Kidney (tissue), 14 donors: Measurements from ENCODE around the gene SRI. TPM values are rescaled to one million over a fixed set of nuclear protein-coding genes. Genes with fewer than 3 reads are reported as not detected.
"Not testable (repeated sequence)": the region's sequence is repeated elsewhere in the genome, so short reads cannot be mapped to it uniquely, and the experiment has no call there.

Experiments used
- DNase-seq, 5 donors: peaks; one replicate each; pipeline ENCODE4 v3.0.0-alpha.2; 2013 to 2020
- FAIRE-seq: peaks from 2 replicates; lab custom pipeline; 2012; peaks lifted over from hg19 to GRCh38; lab: Jason Lieb, UNC
- H3K27ac ChIP-seq, 2 donors: one replicate each; pipeline ENCODE4 v1.7.0; 2013; ENCODE audit warnings: low read depth in 2 of 2, low read length in 2 of 2, inconsistent platforms in 1 of 2
- H3K27me3 ChIP-seq: one replicate; pipeline ENCODE4 v1.7.1; 2013; ENCODE audit warnings: low read length, inconsistent platforms; ENCODE audit not compliant: control insufficient read depth, insufficient read depth
- H3K36me3 ChIP-seq, 3 donors: one replicate each; pipeline versions ENCODE4 v1.7.0 to v1.7.1; 2013; ENCODE audit warnings: low read length in 3 of 3, control low read depth in 1 of 3, inconsistent platforms in 1 of 3; ENCODE audit not compliant: insufficient read depth in 3 of 3, control insufficient read depth in 2 of 3
- H3K4me1 ChIP-seq, 3 donors: one replicate each; pipeline versions ENCODE4 v1.7.0 to v1.7.1; 2013; ENCODE audit warnings: low read length in 3 of 3, inconsistent platforms in 1 of 3, low read depth in 1 of 3; ENCODE audit not compliant: control insufficient read depth in 2 of 3, insufficient read depth in 2 of 3
- H3K4me3 ChIP-seq, 3 donors: one replicate each; pipeline versions ENCODE4 v1.7.0 to v1.8.1; 2013; ENCODE audit warnings: low read length in 3 of 3, control low read depth in 1 of 3, inconsistent platforms in 1 of 3
- H3K9ac ChIP-seq, 3 donors: one replicate each; pipeline versions ENCODE4 v1.7.0 to v1.7.1; 2013; ENCODE audit warnings: low read length in 3 of 3, control low read depth in 1 of 3, inconsistent platforms in 1 of 3
- H3K9me3 ChIP-seq, 3 donors: one replicate each; pipeline versions ENCODE4 v1.7.0 to v1.7.1; 2013; ENCODE audit warnings: low read length in 3 of 3, control low read depth in 1 of 3, inconsistent platforms in 1 of 3; ENCODE audit not compliant: control insufficient read depth in 2 of 3, insufficient read depth in 1 of 3
- CTCF ChIP-seq: IDR thresholded peaks from 3 replicates; pipeline ENCODE4 v1.5.1; 2012; ENCODE audit warnings: mild to moderate bottlenecking, moderate library complexity, borderline replicate concordance; ENCODE audit not compliant: insufficient read depth; ENCODE audit errors: extremely low read depth
- intact Hi-C: fragments of 100-400 bp; cut with DNase I; formaldehyde crosslinking; loops from one replicate; pipeline ENCODE4 v1.11.1; 2022
- polyA plus RNA-seq: library from polyadenylated mRNA; stranded (reverse); fragments of 350-450 nt; fragmentation: Illumina TruSeq; extraction: RNeasy Lipid Tissue Mini Kit (QIAGEN cat#74804); gene quantifications from one replicate; pipeline ENCODE4 v1.2.3, GENCODE V29; 2014; ENCODE audit warnings: low read depth, low replicate concordance; ENCODE audit not compliant: insufficient read depth
- total RNA-seq: library from RNA; stranded (reverse); fragmentation: NEBNext Ultra II Directional; extraction: Animal tissue kit (Norgen Biotek cat#: 25700); gene quantifications from one replicate; pipeline ENCODE4 v1.2.1, GENCODE V29; 2021
- donor health status: control.
- donor health status: control.
- donor health status: control.
- donor health status: control.
- donor health status: control.
- donor health status: DM: yes; HTN: yes; CAD: no.
- donor health status: Normal renal cell carcinoma (clear cell type).

SRI gene
- total and polyA plus RNA-seq, 2 donors from 2014 or later: 141 to 148 TPM

DNA sequence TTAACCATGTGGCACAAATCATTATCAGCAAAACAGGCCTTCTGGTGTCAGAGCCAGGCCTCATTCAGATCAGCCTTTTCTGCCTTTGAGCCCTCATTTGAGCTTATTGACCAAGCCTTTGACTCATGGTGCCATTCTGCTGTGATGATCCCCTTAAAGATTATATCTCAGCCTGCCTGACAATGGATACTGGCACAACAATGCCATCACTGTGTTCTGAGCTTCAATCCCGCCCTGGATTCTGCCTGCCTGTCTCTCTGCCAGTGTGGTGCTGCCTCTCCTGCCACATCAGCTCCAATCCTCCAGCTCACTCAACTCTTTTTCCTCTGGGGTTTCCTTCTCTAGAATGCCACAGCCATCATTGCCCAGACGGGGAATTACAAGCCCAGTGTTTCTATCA is 52.6 kb downstream of the SRI start:
- H3K9me3 ChIP-seq: no peaks in the 10 kb centered on the region
- TF ChIP-seq CTCF: no peak
- H3K4me3 ChIP-seq: no peak overlapping the region
- H3K27me3 ChIP-seq: no peaks in the 10 kb centered on the region
- FAIRE-seq (no peak), DNase-seq (no peak)
- H3K36me3 ChIP-seq: no peaks in the 10 kb centered on the region
- intact Hi-C loops: no loop called here
- no peak overlapping the region for H3K27ac ChIP-seq
- no peaks in the 10 kb centered on the region for H3K4me1 ChIP-seq
- H3K9ac ChIP-seq: no peak overlapping the region

GRCh38 chr7:88165697-88166096 is 54.1 kb downstream of the SRI start:
- intact Hi-C loops: no loop called here

GRCh38 chr7:88159741-88160140 is 60.1 kb downstream of the SRI start:
- H3K9me3 ChIP-seq, H3K4me3 ChIP-seq, H3K36me3 ChIP-seq, H3K4me1 ChIP-seq, DNase-seq, FAIRE-seq, H3K27ac ChIP-seq, intact Hi-C loops, H3K27me3 ChIP-seq, H3K9ac ChIP-seq: not testable (repeated sequence)

More at GRCh38 chr7:88165697-88166096, 54.1 kb downstream of the SRI start:
- H3K4me1 ChIP-seq: no peaks in the 10 kb centered on the region
- H3K36me3 ChIP-seq: no peaks in the 10 kb centered on the region
- no peak for TF ChIP-seq CTCF
- no peak overlapping the region for H3K4me3 ChIP-seq
- H3K27me3 ChIP-seq: no peaks in the 10 kb centered on the region
- FAIRE-seq (no peak), DNase-seq (no peak)
- H3K9ac ChIP-seq: no peak overlapping the region
- H3K27ac ChIP-seq: no peak overlapping the region
- no peaks in the 10 kb centered on the region for H3K9me3 ChIP-seq

GRCh38 chr7:88156356-88156755 is 63.5 kb downstream of the SRI start:
- intact Hi-C loops: no loop called here
- no peaks in the 10 kb centered on the region for H3K4me1 ChIP-seq
- H3K9me3 ChIP-seq: peaks cover 0 to 4% (median 0%) of the 10 kb centered on the region in 3 donors
- H3K4me3 ChIP-seq: no peak overlapping the region
- H3K27ac ChIP-seq: no peak overlapping the region
- no peaks in the 10 kb centered on the region for H3K36me3 ChIP-seq
- DNase-seq (no peak), FAIRE-seq (no peak)
- TF ChIP-seq CTCF: no peak
- H3K9ac ChIP-seq: no peak overlapping the region
- no peaks in the 10 kb centered on the region for H3K27me3 ChIP-seq
